CD4-positive, alpha-beta memory T cell (primary cell): ENCODE results near the gene ZG16. TPM values are rescaled to one million over a fixed set of nuclear protein-coding genes. Genes with fewer than 3 reads are reported as not detected.
A peak's percentile ranks its signal among the peaks of the same experiment; 100 is the strongest.
"Not testable (repeated sequence)": the region's sequence is repeated elsewhere in the genome, so short reads cannot be mapped to it uniquely, and the experiment has no call there.

ENCODE experiments used
- CTCF ChIA-PET: fragments of 350-600 bp; sonication (Branson Sonifier 250); formaldehyde crosslinking; loops from one replicate; lab custom pipeline; 2021; ENCODE audit warnings: inconsistent platforms; ENCODE audit not compliant: partially characterized antibody; lab: Charles Lee
- POLR2A ChIA-PET: fragments of 350-600 bp; sonication (Branson Sonifier 250); formaldehyde crosslinking; loops from one replicate; lab custom pipeline; 2021; ENCODE audit not compliant: partially characterized antibody; lab: Charles Lee
- DNase-seq, 5 donors: peaks; one replicate each; pipeline versions ENCODE4 v3.0.0 to v3.0.0-alpha.2; 2020 to 2022; ENCODE audit warnings: mixed read lengths in 1 of 5
- H3K27ac ChIP-seq: one replicate; pipeline ENCODE4 v1.7.0; 2013; ENCODE audit warnings: low read depth, low read length
- H3K27me3 ChIP-seq: 2 replicates; pipeline ENCODE4 v1.7.0; 2013; ENCODE audit warnings: mild to moderate bottlenecking, low read length, moderate library complexity; ENCODE audit not compliant: insufficient read depth
- H3K36me3 ChIP-seq: 2 replicates; pipeline ENCODE4 v1.7.0; 2013; ENCODE audit warnings: mild to moderate bottlenecking, low read length, moderate library complexity; ENCODE audit not compliant: insufficient read depth
- H3K4me1 ChIP-seq: 2 replicates; pipeline ENCODE4 v1.7.0; 2013; ENCODE audit warnings: mild to moderate bottlenecking, low read length, moderate library complexity; ENCODE audit not compliant: insufficient read depth
- H3K4me3 ChIP-seq, 2 donors: one replicate each; pipeline ENCODE4 v1.7.0; 2013; ENCODE audit warnings: low read length in 2 of 2, mild to moderate bottlenecking in 1 of 2
- H3K9me3 ChIP-seq, 2 donors: one replicate each; pipeline ENCODE4 v1.7.0; 2013; ENCODE audit warnings: low read length in 2 of 2, control low read depth in 1 of 2; ENCODE audit not compliant: control insufficient read depth in 1 of 2
- H3K27ac Mint-ChIP-seq, 7 donors: one replicate each; pipeline ENCODE4 v1.8.0; 2020 to 2021; ENCODE audit warnings: mixed read lengths in 7 of 7, mild to moderate bottlenecking in 6 of 7, inconsistent platforms in 3 of 7, moderate library complexity in 3 of 7
- H3K27me3 Mint-ChIP-seq, 2 donors: one replicate each; pipeline ENCODE4 v1.8.0; 2020 to 2021; ENCODE audit warnings: mixed read lengths in 2 of 2
- H3K36me3 Mint-ChIP-seq, 2 donors: one replicate each; pipeline ENCODE4 v1.8.0; 2020 to 2021; ENCODE audit warnings: mixed read lengths in 2 of 2, inconsistent platforms in 1 of 2, mild to moderate bottlenecking in 1 of 2
- H3K4me1 Mint-ChIP-seq, 4 donors: one replicate each; pipeline ENCODE4 v1.8.0; 2020 to 2021; ENCODE audit warnings: mixed read lengths in 4 of 4, mild to moderate bottlenecking in 1 of 4
- H3K4me3 Mint-ChIP-seq, 8 donors: one replicate each; pipeline ENCODE4 v1.8.0; 2020 to 2021; ENCODE audit warnings: mixed read lengths in 8 of 8, mild to moderate bottlenecking in 7 of 8, moderate library complexity in 6 of 8, inconsistent platforms in 3 of 8
- H3K9me3 Mint-ChIP-seq, 8 donors: one replicate each; pipeline ENCODE4 v1.8.0; 2020 to 2021; ENCODE audit warnings: mixed read lengths in 8 of 8, mild to moderate bottlenecking in 5 of 8, inconsistent platforms in 3 of 8, moderate library complexity in 1 of 8
- intact Hi-C: fragments of 100-400 bp; cut with micrococcal nuclease; formaldehyde crosslinking; loops from one replicate; pipeline ENCODE4 v1.15.1; 2023
- polyA plus RNA-seq, 2 donors: library from polyadenylated mRNA; unstranded; fragments of 300-500 nt; fragmentation: Illumina TruSeq; gene quantifications; one replicate each; pipeline ENCODE4 v1.2.3, GENCODE V29; 2021
- total RNA-seq, 2 experiments: library from RNA; stranded (reverse); gene quantifications; one replicate each; pipeline ENCODE4 v1.2.3, GENCODE V29; 2021

ZG16 gene
- total and polyA plus RNA-seq, 4 experiments from 2014 or later: not detected

DNA sequence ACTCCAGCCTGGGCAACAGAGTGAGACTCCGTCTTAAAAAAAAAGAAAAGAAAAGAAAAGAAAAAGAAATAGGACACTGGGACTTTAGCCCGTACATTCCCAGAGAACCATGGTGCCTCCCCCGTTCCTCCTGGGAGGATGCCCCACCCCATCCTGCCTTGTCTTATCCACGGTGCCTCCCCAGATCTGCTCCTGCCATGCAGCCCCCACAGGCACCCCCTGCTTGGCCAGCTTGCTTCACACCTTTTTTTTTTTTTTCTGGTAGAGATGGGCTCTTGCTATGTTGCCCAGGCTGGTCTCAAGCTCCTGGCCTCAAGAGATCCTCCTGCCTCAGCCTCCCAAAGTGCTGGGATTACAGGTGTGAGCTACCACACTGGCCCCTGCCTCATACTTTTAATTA is 31.5 kb upstream of the ZG16 start:
- not testable (repeated sequence) for H3K9me3 ChIP-seq, H3K9me3 Mint-ChIP-seq, H3K27me3 ChIP-seq, H3K27me3 Mint-ChIP-seq
- peaks cover 71% of the 10 kb centered on the region for H3K4me1 ChIP-seq
- CTCF ChIA-PET: interaction anchor here (0.9 to 6.6 kb wide), 8 partner anchors 8 to 102 kb away, joined by 3 to 39 read pairs (median 6); partner anchors contain the start of gene KIF22
- H3K36me3 Mint-ChIP-seq: peaks cover 53 to 62% of the 10 kb centered on the region in 2 donors
- POLR2A ChIA-PET: interaction anchor here (0.8 to 9.7 kb wide), 20 partner anchors 8 to 319 kb away, joined by 3 to 183 read pairs (median 11); partner anchors contain the start of genes ALDOA, KIF22, MAZ and MVP
- H3K36me3 ChIP-seq: peaks cover 26% of the 10 kb centered on the region
- peak overlapping the region in 1 of 2 donors; percentile 93 for H3K4me3 ChIP-seq
- intact Hi-C loops: loop anchor here (1.0 to 2.0 kb wide), 5 partner anchors 8 to 70 kb away; partner anchors contain the start of genes KIF22 and PAGR1
- peak overlapping the region; percentile 96 to 100 (median 99) for H3K4me3 Mint-ChIP-seq
- peak overlapping the region; percentile 98 to 100 (median 100) for H3K27ac Mint-ChIP-seq
- peak in 1 of 5 donors; percentile 48 for DNase-seq
- peaks cover 33 to 77% (median 49%) of the 10 kb centered on the region in 4 donors for H3K4me1 Mint-ChIP-seq
- H3K27ac ChIP-seq: peak overlapping the region; percentile 94

DNA sequence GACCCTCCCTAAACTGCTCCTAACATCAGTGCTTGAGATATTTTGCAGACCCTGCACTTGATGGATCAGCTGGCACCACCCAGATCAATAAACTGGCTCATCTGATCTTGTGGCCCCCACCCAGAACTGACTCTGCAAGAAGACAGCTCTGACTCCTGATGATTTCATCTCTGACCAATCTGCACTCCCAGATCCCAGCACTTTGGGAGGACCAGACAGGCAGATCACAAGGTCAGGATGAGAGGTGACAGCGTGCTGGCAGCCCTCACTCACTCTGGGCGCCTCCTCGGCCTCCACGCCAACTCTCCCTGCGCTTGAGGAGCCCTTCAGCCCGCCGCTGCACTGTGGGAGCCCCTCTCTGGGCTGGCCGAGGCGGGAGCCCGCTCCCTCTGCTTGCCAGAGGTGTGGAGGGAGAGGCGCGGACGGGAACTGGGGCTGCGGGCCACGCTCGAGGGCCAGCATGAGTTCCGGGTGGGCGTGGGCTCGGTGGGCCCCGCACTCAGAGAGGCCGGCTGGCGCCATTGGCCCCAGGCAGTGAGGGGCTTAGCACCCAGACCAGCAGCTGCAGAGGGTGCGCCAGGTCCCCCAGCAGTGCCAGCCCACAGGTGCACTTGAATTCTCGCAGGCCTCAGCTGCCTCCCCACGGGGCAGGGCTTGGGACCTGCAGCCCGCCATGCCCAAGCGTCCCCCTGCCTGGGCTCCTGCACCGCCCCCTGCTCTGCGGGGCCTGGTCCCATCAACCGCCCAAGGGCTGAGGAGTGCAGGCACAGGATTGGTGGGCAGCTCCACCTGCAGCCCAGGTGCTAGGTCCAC is 29.9 kb upstream of the ZG16 start:
- Mint-ChIP-seq H3K27me3 (peaks cover 0 to 2% of the 10 kb centered on the region in 2 donors), H3K9me3 (peaks cover 0 to 4% (median 1%) of the 10 kb centered on the region in 8 donors), H3K4me3 (peak overlapping the region in 7 of 8 donors; percentile 17 to 100 (median 41)), H3K4me1 (peaks cover 26 to 60% (median 35%) of the 10 kb centered on the region in 4 donors), H3K27ac (peak overlapping the region; percentile 98 to 100 (median 100)), H3K36me3 (peaks cover 39 to 46% of the 10 kb centered on the region in 2 donors)
- Histone ChIP-seq H3K4me1 (peaks cover 55% of the 10 kb centered on the region), H3K4me3 (no peak overlapping the region), H3K36me3 (peaks cover 11% of the 10 kb centered on the region), H3K9me3 (no peaks in the 10 kb centered on the region), H3K27ac (no peak overlapping the region), H3K27me3 (no peaks in the 10 kb centered on the region)
- POLR2A ChIA-PET: interaction anchor here (0.5 to 9.7 kb wide), 7 partner anchors 9 to 820 kb away, joined by 3 to 183 read pairs (median 91); partner anchors contain the start of genes KIF22 and MAZ
- CTCF ChIA-PET: interaction anchor here (0.6 to 6.6 kb wide), 7 partner anchors 9 to 74 kb away, joined by 3 to 39 read pairs (median 7); partner anchors contain the start of gene KIF22
- DNase-seq: no peak
- intact Hi-C loops: loop anchor here (2.0 kb wide), 1 partner anchor 69 kb away; the partner anchor contains the start of gene PAGR1

GRCh38 chr16:29748760-29749149 is 29.3 kb upstream of the ZG16 start:
- ChIA-PET CTCF (interaction anchor here (0.6 to 6.6 kb wide), 5 partner anchors 10 to 73 kb away, joined by 3 to 39 read pairs (median 3); no protein-coding TSS in a partner anchor), POLR2A (interaction anchor here (1.2 to 9.7 kb wide), 7 partner anchors 10 to 70 kb away, joined by 3 to 183 read pairs (median 91); partner anchors contain the start of genes KIF22 and MAZ)
- DNase-seq, H3K27me3 Mint-ChIP-seq, H3K36me3 ChIP-seq, H3K4me3 ChIP-seq, intact Hi-C loops, H3K9me3 Mint-ChIP-seq, H3K9me3 ChIP-seq, H3K27me3 ChIP-seq, H3K27ac ChIP-seq: not testable (repeated sequence)
- H3K27ac Mint-ChIP-seq: peak overlapping the region in 6 of 7 donors; percentile 48 to 90 (median 80)
- peaks cover 23 to 54% (median 32%) of the 10 kb centered on the region in 4 donors for H3K4me1 Mint-ChIP-seq
- peaks cover 33 to 40% of the 10 kb centered on the region in 2 donors for H3K36me3 Mint-ChIP-seq
- peaks cover 52% of the 10 kb centered on the region for H3K4me1 ChIP-seq
- peak overlapping the region in 5 of 8 donors; percentile 10 to 32 (median 15) for H3K4me3 Mint-ChIP-seq

GRCh38 chr16:29753516-29753915 is 24.5 kb upstream of the ZG16 start:
- H3K4me1 Mint-ChIP-seq: peaks cover 22 to 44% (median 31%) of the 10 kb centered on the region in 4 donors

GRCh38 chr16:29756654-29757053 is 21.4 kb upstream of the ZG16 start:
- no peak overlapping the region for H3K27ac ChIP-seq
- Mint-ChIP-seq H3K4me3 (peak overlapping the region in 3 of 8 donors; percentile 12 to 35 (median 15)), H3K27me3 (no peaks in the 10 kb centered on the region), H3K27ac (peak overlapping the region in 6 of 7 donors; percentile 16 to 78 (median 53)), H3K9me3 (peaks cover 0 to 2% (median 0%) of the 10 kb centered on the region in 8 donors), H3K4me1 (peaks cover 19 to 43% (median 26%) of the 10 kb centered on the region in 4 donors), H3K36me3 (no peaks in the 10 kb centered on the region)
- H3K4me1 ChIP-seq: peaks cover 23% of the 10 kb centered on the region
- POLR2A ChIA-PET: interaction anchor here (1.1 to 4.4 kb wide), 9 partner anchors 10 to 59 kb away, joined by 3 to 26 read pairs (median 5); partner anchors contain the start of genes KIF22 and PAGR1
- H3K9me3 ChIP-seq: no peaks in the 10 kb centered on the region
- H3K36me3 ChIP-seq: no peaks in the 10 kb centered on the region
- H3K27me3 ChIP-seq: no peaks in the 10 kb centered on the region
- intact Hi-C loops: no loop called here
- DNase-seq: peak in 2 of 5 donors; percentile 4 to 22
- CTCF ChIA-PET: interaction anchor here (0.7 to 1.3 kb wide), 3 partner anchors 26 to 33 kb away, joined by 3 to 6 read pairs (median 6); no protein-coding TSS in a partner anchor
- no peak overlapping the region for H3K4me3 ChIP-seq

More at GRCh38 chr16:29753516-29753915, 24.5 kb upstream of the ZG16 start:
- DNase-seq: no peak
- H3K4me3 ChIP-seq: no peak overlapping the region
- H3K27ac ChIP-seq: no peak overlapping the region
- peak overlapping the region in 5 of 8 donors; percentile 31 to 61 (median 46) for H3K4me3 Mint-ChIP-seq
- H3K9me3 ChIP-seq: no peaks in the 10 kb centered on the region
- CTCF ChIA-PET: interaction anchor here (0.7 to 3.6 kb wide), 14 partner anchors 7 to 421 kb away, joined by 3 to 35 read pairs (median 4); partner anchors contain the start of genes C16orf54 and KIF22
- H3K27me3 ChIP-seq: no peaks in the 10 kb centered on the region
- H3K36me3 Mint-ChIP-seq: peaks cover 8 to 9% of the 10 kb centered on the region in 2 donors
- POLR2A ChIA-PET: interaction anchor here (0.6 to 4.2 kb wide), 13 partner anchors 8 to 147 kb away, joined by 3 to 41 read pairs (median 8); partner anchors contain the start of genes C16orf54 and KIF22
- peak overlapping the region in 5 of 7 donors; percentile 8 to 78 (median 43) for H3K27ac Mint-ChIP-seq
- no peaks in the 10 kb centered on the region for H3K36me3 ChIP-seq
- H3K27me3 Mint-ChIP-seq: no peaks in the 10 kb centered on the region
- H3K9me3 Mint-ChIP-seq: no peaks in the 10 kb centered on the region
- H3K4me1 ChIP-seq: peaks cover 36% of the 10 kb centered on the region
- intact Hi-C loops: no loop called here

DNA sequence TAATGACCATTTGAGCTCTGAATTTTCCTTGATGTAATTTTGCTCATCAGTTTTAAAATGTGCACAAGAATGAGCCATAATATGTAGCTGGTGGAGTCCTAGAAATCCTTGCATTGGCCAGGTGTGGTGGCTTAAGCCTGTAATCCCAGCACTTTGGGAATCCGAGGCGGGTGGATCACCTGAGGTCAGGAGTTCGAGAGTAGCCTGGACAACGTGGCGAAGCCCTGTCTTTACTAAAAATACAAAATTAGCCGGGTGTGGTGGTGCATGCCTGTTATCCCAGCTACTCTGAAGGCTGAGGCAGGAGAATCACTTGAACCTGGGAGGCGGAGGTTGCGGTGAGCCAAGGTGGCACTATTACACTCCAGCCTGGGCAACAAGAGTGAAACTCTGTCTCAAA is 21.0 kb upstream of the ZG16 start:
- H3K36me3 ChIP-seq, H3K27me3 Mint-ChIP-seq, H3K9me3 ChIP-seq, intact Hi-C loops, H3K27ac ChIP-seq, H3K9me3 Mint-ChIP-seq, H3K4me3 Mint-ChIP-seq, H3K36me3 Mint-ChIP-seq, H3K27me3 ChIP-seq, DNase-seq, H3K4me3 ChIP-seq: not testable (repeated sequence)
- CTCF ChIA-PET: interaction anchor here (0.7 to 1.3 kb wide), 3 partner anchors 27 to 33 kb away, joined by 3 to 6 read pairs (median 6); no protein-coding TSS in a partner anchor
- H3K4me1 Mint-ChIP-seq: peaks cover 19 to 43% (median 26%) of the 10 kb centered on the region in 4 donors
- POLR2A ChIA-PET: interaction anchor here (1.2 to 4.4 kb wide), 8 partner anchors 11 to 33 kb away, joined by 3 to 26 read pairs (median 6); partner anchors contain the start of gene KIF22
- H3K4me1 ChIP-seq: peaks cover 23% of the 10 kb centered on the region
- peak overlapping the region in 3 of 7 donors; percentile 50 to 77 (median 56) for H3K27ac Mint-ChIP-seq
